Psoas muscle (tissue), 8 donors: Measurements from ENCODE around the gene WIPF3. TPM values are rescaled to one million over a fixed set of nuclear protein-coding genes. Genes with fewer than 3 reads are reported as not detected.

Experiments used
- ATAC-seq, 4 donors: fragments of 200-7000 bp; cut with Tn5 transposase; one replicate each; pipeline ENCODE4 v1.9.1; 2020; ENCODE audit warnings: moderate library complexity in 3 of 4, mild to moderate bottlenecking in 2 of 4
- DNase-seq, 2 donors: peaks; one replicate each; pipeline ENCODE4 v3.0.0-alpha.2; 2020
- H3K27ac ChIP-seq: fragments of 200-600 bp; one replicate; pipeline ENCODE4 v1.8.0; 2022
- H3K27me3 ChIP-seq, 3 donors: fragments of 200-600 bp in 1 of 3; one replicate each; pipeline versions ENCODE4 v1.6.1 to v1.8.0; 2013 to 2022; ENCODE audit warnings: low read length in 2 of 3, mild to moderate bottlenecking in 2 of 3, moderate library complexity in 1 of 3; ENCODE audit not compliant: insufficient read depth in 3 of 3
- H3K36me3 ChIP-seq, 2 donors: fragments of 200-600 bp in 1 of 2; one replicate each; pipeline versions ENCODE4 v1.6.1 to v1.8.0; 2013 to 2022; ENCODE audit warnings: low read depth in 1 of 2, mild to moderate bottlenecking in 1 of 2, moderate library complexity in 1 of 2; ENCODE audit not compliant: insufficient read depth in 1 of 2
- H3K4me1 ChIP-seq: fragments of 200-600 bp; one replicate; pipeline ENCODE4 v1.8.0; 2022
- H3K4me3 ChIP-seq: fragments of 200-600 bp; one replicate; pipeline ENCODE4 v1.8.0; 2022; ENCODE audit warnings: mild to moderate bottlenecking
- H3K9me3 ChIP-seq: fragments of 200-600 bp; one replicate; pipeline ENCODE4 v1.8.0; 2022
- CTCF ChIP-seq: fragments of 200-600 bp; IDR thresholded peaks from one replicate; pipeline ENCODE4 v1.8.0; 2022; ENCODE audit warnings: antibody characterized with exemption
- WGBS, 3 donors: extraction: QIAGEN DNeasy Blood & Tissue Kit; methylation state at CpG; one replicate each; pipeline versions ENCODE4 v1.1.6 to v1.1.7; 2013; 5-methylcytosine and 5-hydroxymethylcytosine counted together
- intact Hi-C, 2 donors: fragments of 100-400 bp; cut with DNase I; formaldehyde crosslinking; loops; one replicate each; pipeline versions ENCODE4 v1.11.0 to v1.14.2; 2022
- polyA plus RNA-seq, 3 donors: library from polyadenylated mRNA; stranded (reverse); fragments of 200-250 nt; gene quantifications; one replicate each; pipeline ENCODE4 v1.2.3, GENCODE V29; 2013
- total RNA-seq, 4 donors: library from RNA; stranded (reverse); fragmentation: NEBNext Ultra II Directional in 2 of 4; extraction: Animal tissue kit (Norgen Biotek cat#: 25700) in 2 of 4; gene quantifications; one replicate each; pipeline versions ENCODE4 v1.2.1 to v1.2.4, GENCODE V29; 2021 to 2023
- donor health status: healthy with polysubstance abuse.
- donor health status: DM: no; HTN: no; CAD: no; lungs with moderate emphysema.
- donor health status: Bipolar disorder and iron deficiency.
- donor health status: healthy.
- donor health status: DM: yes; HTN: yes; CAD: no.
- donor health status: DM: no; HTN: no; CAD: no.
- donor health status: DM: no; HTN: no; CAD: no.
- donor health status: DM: yes; HTN: yes; CAD: no.

The WIPF3 gene
- total and polyA plus RNA-seq, 7 donors: 3.3 to 30.7 (median 18.5) TPM

GRCh38 chr7:29818308-29818707 is 12.0 kb downstream of the WIPF3 start:
- DNase-seq (no peak), ATAC-seq (no peak)
- WGBS, 3 donors: 96 to 99% (median 98%) methylated on average over 6 of the region's 6 CpGs

GRCh38 chr7:29825775-29826529 is 19.6 kb downstream of the WIPF3 start:
- Histone ChIP-seq H3K27ac (peak overlapping the region; percentile 3), H3K4me3 (no peak overlapping the region)
- WGBS, 3 donors: 55 to 71% (median 70%) methylated on average over 7 of the region's 7 CpGs

More at GRCh38 chr7:29818308-29818707, 12.0 kb downstream of the WIPF3 start:
- Histone ChIP-seq H3K27ac (no peak overlapping the region), H3K9me3 (no peaks in the 10 kb centered on the region), H3K4me1 (no peaks in the 10 kb centered on the region), H3K36me3 (no peaks in the 10 kb centered on the region), H3K4me3 (no peak overlapping the region), H3K27me3 (no peaks in the 10 kb centered on the region)
- no peak for TF ChIP-seq CTCF
- intact Hi-C loops: no loop called here

DNA sequence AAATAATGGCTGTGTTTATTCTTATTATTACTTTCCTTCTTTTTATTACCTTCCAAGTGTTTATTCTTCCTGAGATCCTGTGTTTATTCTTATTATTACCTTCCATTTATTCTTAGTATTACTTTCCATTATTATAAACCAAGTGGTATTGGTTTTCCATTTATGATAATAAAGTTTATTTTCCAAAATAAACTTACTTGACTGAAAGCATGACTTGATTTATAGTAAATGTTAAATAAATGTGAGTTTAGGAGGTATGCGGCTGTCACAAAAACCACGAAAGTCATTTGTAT is 20.2 kb downstream of the WIPF3 start:
- intact Hi-C loops: no loop called here
- H3K36me3 ChIP-seq: no peaks in the 10 kb centered on the region
- peaks cover 11% of the 10 kb centered on the region for H3K4me1 ChIP-seq
- H3K9me3 ChIP-seq: peaks cover 1% of the 10 kb centered on the region
- 95 to 97% (median 96%) methylated on average over 2 of the region's 2 CpGs for WGBS, 3 donors
- no peak for DNase-seq
- no peak for ATAC-seq
- H3K4me3 ChIP-seq: no peak overlapping the region
- no peaks in the 10 kb centered on the region for H3K27me3 ChIP-seq
- TF ChIP-seq CTCF: no peak
- no peak overlapping the region for H3K27ac ChIP-seq

More at GRCh38 chr7:29825775-29826529, 19.6 kb downstream of the WIPF3 start:
- Histone ChIP-seq H3K36me3 (no peaks in the 10 kb centered on the region), H3K9me3 (no peaks in the 10 kb centered on the region), H3K27me3 (no peaks in the 10 kb centered on the region), H3K4me1 (peaks cover 11% of the 10 kb centered on the region)
- DNase-seq (no peak), ATAC-seq (peak in 3 of 4 donors; percentile 22 to 59 (median 46))
- no peak for TF ChIP-seq CTCF
- intact Hi-C loops: no loop called here

- intact Hi-C loops: no loop called here
These were observed 20.6 kb downstream of the WIPF3 start for GRCh38 chr7:29826904-29827303.

More at GRCh38 chr7:29826904-29827303, 20.6 kb downstream of the WIPF3 start:
- no peak for TF ChIP-seq CTCF
- H3K9me3 ChIP-seq: peaks cover 4% of the 10 kb centered on the region
- DNase-seq (no peak), ATAC-seq (no peak)
- H3K27me3 ChIP-seq: no peaks in the 10 kb centered on the region
- no peak overlapping the region for H3K4me3 ChIP-seq
- no peak overlapping the region for H3K27ac ChIP-seq
- peaks cover 11% of the 10 kb centered on the region for H3K4me1 ChIP-seq
- no peaks in the 10 kb centered on the region for H3K36me3 ChIP-seq
